K562 (cell line): Measurements from ENCODE around the gene DPH2. TPM values are rescaled to one million over a fixed set of nuclear protein-coding genes. Genes with fewer than 3 reads are reported as not detected.
A peak's percentile ranks its signal among the peaks of the same experiment; 100 is the strongest.

Experiments used
- ATAC-seq: fragments of 200-7000 bp; cut with Tn5 transposase; 3 replicates; pipeline ENCODE4 v1.9.1; 2020; ENCODE audit warnings: moderate library complexity
- BruUV-seq: library from RNA; stranded (reverse); fragments of 400-500 nt; replicated peaks from 2 replicates; lab custom pipeline; 2021; lab: Mats Ljungman, UMichigan
- CTCF ChIA-PET: fragments of 300-600 bp; formaldehyde crosslinking; extraction: SDS; loops from one replicate; lab custom pipeline; 2021; ENCODE audit warnings: low intra/inter-chr PET ratio; lab: Yijun Ruan, JAX
- POLR2A ChIA-PET: fragments of 300-600, 350-650 bp; sonication (Branson Sonifier 250); formaldehyde crosslinking; extraction: SDS; loops from one replicate; lab custom pipeline; 2021; ENCODE audit warnings: antibody characterized with exemption, inconsistent platforms; lab: Yijun Ruan, JAX
- DNase-seq, 4 experiments: peaks; one replicate each; pipeline versions ENCODE4 v3.0.0 to v3.0.0-alpha.2; 2011 to 2018; ENCODE audit warnings: low spot score in 3 of 4, mixed read lengths in 3 of 4; ENCODE audit errors: extremely low read depth in 1 of 4
- FAIRE-seq: peaks from 2 replicates; lab custom pipeline; 2011; peaks lifted over from hg19 to GRCh38; lab: Jason Lieb, UNC
- H2AFZ ChIP-seq: 2 replicates; pipeline ENCODE4 v1.6.0; 2011; ENCODE audit warnings: low read depth, low read length, control low read depth, inconsistent platforms
- H3K27ac ChIP-seq: fragments of 200-600 bp; 3 replicates; pipeline ENCODE4 v1.8.0; 2011; ENCODE audit warnings: low read depth, mild to moderate bottlenecking, control low read depth, inconsistent platforms, low read length, moderate library complexity, mixed read lengths; ENCODE audit errors: extremely low read depth
- H3K27me3 ChIP-seq, 2 experiments: fragments of 300-600 bp in 1 of 2; 2 replicates in 1 of 2; 3 replicates in 1 of 2; pipeline versions ENCODE4 v1.6.0 to v1.8.0; 2011; ENCODE audit warnings: inconsistent platforms in 2 of 2, low read length in 2 of 2, mild to moderate bottlenecking in 1 of 2, mixed read lengths in 1 of 2, moderate library complexity in 1 of 2; ENCODE audit not compliant: control insufficient read depth in 2 of 2, insufficient read depth in 2 of 2
- H3K36me3 ChIP-seq: fragments of 300-600 bp; 3 replicates; pipeline ENCODE4 v1.8.0; 2011; ENCODE audit warnings: mild to moderate bottlenecking, low read length, inconsistent platforms; ENCODE audit not compliant: control insufficient read depth, insufficient read depth
- H3K4me1 ChIP-seq, 2 experiments: fragments of 200-600 bp in 1 of 2; replicated peaks in 1 of 2; 2 replicates in 1 of 2; 3 replicates in 1 of 2; pipeline versions ENCODE4 v1.5.1 to v1.8.0; 2011; ENCODE audit warnings: inconsistent platforms in 2 of 2, low read length in 2 of 2, mild to moderate bottlenecking in 1 of 2, mixed read lengths in 1 of 2, moderate library complexity in 1 of 2; ENCODE audit not compliant: control insufficient read depth in 2 of 2, insufficient read depth in 2 of 2
- H3K4me2 ChIP-seq: 2 replicates; pipeline ENCODE4 v1.6.1; 2011; ENCODE audit warnings: low read length, control low read depth, inconsistent platforms, mixed read lengths; ENCODE audit not compliant: insufficient read depth
- H3K4me3 ChIP-seq: fragments of 200-600 bp; sonication (generic), shearing (Covaris generic); 2 replicates; pipeline ENCODE4 v1.5.1; 2016; ENCODE audit warnings: control low read depth, inconsistent platforms
- H3K79me2 ChIP-seq: fragments of 200-600 bp; 3 replicates; pipeline ENCODE4 v1.8.0; 2011; ENCODE audit warnings: low read length, inconsistent platforms; ENCODE audit not compliant: control insufficient read depth, insufficient read depth
- H3K9ac ChIP-seq, 2 experiments: 2 replicates each; pipeline versions ENCODE4 v1.6.0 to v1.6.1; 2011; ENCODE audit warnings: low read depth in 2 of 2, low read length in 2 of 2, control low read depth in 1 of 2, inconsistent platforms in 1 of 2, mild to moderate bottlenecking in 1 of 2, mixed read lengths in 1 of 2; ENCODE audit not compliant: insufficient read depth in 1 of 2
- H3K9me1 ChIP-seq: one replicate; pipeline ENCODE4 v1.6.0; 2011; ENCODE audit warnings: inconsistent platforms, mild to moderate bottlenecking, low read length, moderate library complexity; ENCODE audit not compliant: control insufficient read depth, insufficient read depth
- H3K9me3 ChIP-seq: replicated peaks from 2 replicates; pipeline ENCODE4 v1.5.1; 2011; ENCODE audit warnings: low read depth, low read length, inconsistent platforms; ENCODE audit not compliant: control insufficient read depth, insufficient read depth
- H4K20me1 ChIP-seq: replicated peaks from 2 replicates; pipeline ENCODE4 v1.6.1; 2011; ENCODE audit warnings: low read length, inconsistent platforms, mixed read lengths; ENCODE audit not compliant: control insufficient read depth, insufficient read depth
- C11orf30 ChIP-seq: fragments of 450-650 bp; IDR thresholded peaks from 2 replicates; pipeline ENCODE4 v1.6.1; 2016; ENCODE audit warnings: low read depth, mild to moderate bottlenecking
- ZBTB2 ChIP-seq: fragments of 450-650 bp; IDR thresholded peaks from 2 replicates; pipeline ENCODE4 v1.6.1; 2016; ENCODE audit warnings: antibody characterized with exemption
- ZC3H4 ChIP-seq: sonication (generic); formaldehyde crosslinking; IDR thresholded peaks from 2 replicates; pipeline ENCODE4 v1.9.0; 2021; ENCODE audit warnings: missing genetic modification reagents, borderline replicate concordance
- WGBS: fragments of 100-300 bp; shearing (Covaris generic); methylation state at CpG from one replicate; pipeline ENCODE4 v1.1.6; 2016; ENCODE audit warnings: low coverage, mixed read lengths; ENCODE audit not compliant: insufficient coverage; ENCODE audit errors: missing lambda C conversion rate; 5-methylcytosine and 5-hydroxymethylcytosine counted together
- in situ Hi-C: fragments of 300-500 bp; cut with MboI; formaldehyde crosslinking; loops from 4 replicates; pipeline ENCODE4 v1.15.0; 2018; ENCODE audit warnings: inconsistent platforms, mixed read lengths
- intact Hi-C: fragments of 100-400 bp; cut with micrococcal nuclease; formaldehyde crosslinking; loops from 2 replicates; pipeline ENCODE4 v1.14.2; 2022
- polyA plus RNA-seq, 8 experiments: library from polyadenylated mRNA; depleted of rRNA in 4 of 8; stranded (reverse) in 5 of 8; unstranded in 3 of 8; fragments of >200 nt; fragmentation: Nextera tagmentation in 2 of 8; fragmentation: Illumina TruSeq in 1 of 8; extraction: Ambion mirVana in 2 of 8; extraction: Trizol in 1 of 8; gene quantifications; 2 replicates each; pipeline versions ENCODE4 v1.2.1 to v1.2.3, GENCODE V29; 2011 to 2014; ENCODE audit warnings: inconsistent platforms in 1 of 8, missing spikeins in 1 of 8
- total RNA-seq, 7 experiments: library from RNA; depleted of rRNA in 6 of 7; stranded (reverse); fragments of >200 nt in 6 of 7; fragmentation: Illumina TruSeq in 2 of 7; extraction: Trizol in 2 of 7; gene quantifications; 2 replicates each; pipeline versions ENCODE4 v1.2.1 to v1.2.3, GENCODE V29; 2011 to 2021; ENCODE audit warnings: low replicate concordance in 1 of 7

DPH2 gene
- total and polyA plus RNA-seq, 9 of the 15 experiments (the other 6 are each of a cell fraction or from before 2014, with no cell fraction given) = 17.9 to 94.1 (median 68.1) TPM

GRCh38 chr1:43986712-43987111 lies 16.9 kb downstream of the DPH2 start:
- Histone ChIP-seq H3K4me1 (peaks cover 12 to 42% of the 10 kb centered on the region in 2 experiments; a peak in 4 of 5 replicates), H3K27me3 (no peaks in the 10 kb centered on the region), H3K9me1 (peaks cover 6% of the 10 kb centered on the region), H3K79me2 (peaks cover 15% of the 10 kb centered on the region), H2AFZ (no peak overlapping the region), H3K27ac (no peak overlapping the region), H3K4me3 (no peak overlapping the region), H3K9ac (no peak overlapping the region), H3K36me3 (peaks cover 57% of the 10 kb centered on the region; the same call in 2 of the 3 replicates), H3K9me3 (no peaks in the 10 kb centered on the region), H3K4me2 (no peak overlapping the region), H4K20me1 (0 out of 2 replicates have a peak, but pooled peaks cover 9% of the 10 kb centered on the region)
- ATAC-seq (no peak), DNase-seq (no peak), FAIRE-seq (no peak)
- TF ChIP-seq ZC3H4 (CRISPR knock-in tag) = 0 out of 2 replicates have a peak, but pooled peaks have one; percentile 55
- TF ChIP-seq C11orf30 = no peak
- TF ChIP-seq ZBTB2 = no peak
- CTCF ChIA-PET = no interaction called here
- intact Hi-C loops = no loop called here
- in situ Hi-C loops = no loop called here
- 65% methylated on average over 3 of the region's 6 CpGs for WGBS
- no TSS peak for BruUV-seq
- POLR2A ChIA-PET = interaction anchor here (0.7 to 3.8 kb wide), 3 partner anchors 12 to 62 kb away, joined by 3 to 16 read pairs (median 3); partner anchors contain the start of gene ATP6V0B
